ENCODE data around the gene PROSER2.

Gene PROSER2

GRCh38 chr10:11881030-11881476 lies 57.9 kb downstream of the PROSER2 start:
- Histone ChIP-seq H3K4me1 (ENCODE audit: control insufficient read depth, low read length) (no peaks in the 10 kb centered on the region), H3K4me2 (ENCODE audit: low read length) (no peak overlapping the region), H3K27ac (ENCODE audit: low read depth, low read length) (no peak overlapping the region), H3K36me3 (ENCODE audit: control insufficient read depth, low read length) (no peaks in the 10 kb centered on the region), H3K4me3 (ENCODE audit: low read length) (no peak overlapping the region), H3K9me2 (replicated peaks; ENCODE audit: control insufficient read depth, low read length) (no peaks in the 10 kb centered on the region), H3K79me2 (ENCODE audit: control insufficient read depth, low read length) (no peaks in the 10 kb centered on the region), H3K27me3 (ENCODE audit: control insufficient read depth, low read length) (no peaks in the 10 kb centered on the region), H4K20me1 (ENCODE audit: control insufficient read depth, insufficient read depth, low read depth, low read length) (no peaks in the 10 kb centered on the region), H3K9me3 (ENCODE audit: control insufficient read depth, insufficient read depth, low read length) (no peaks in the 10 kb centered on the region), H3F3A (ENCODE audit: control insufficient read depth, insufficient read depth) (no peaks in the 10 kb centered on the region)
- TF ChIP-seq, protein P1, sequence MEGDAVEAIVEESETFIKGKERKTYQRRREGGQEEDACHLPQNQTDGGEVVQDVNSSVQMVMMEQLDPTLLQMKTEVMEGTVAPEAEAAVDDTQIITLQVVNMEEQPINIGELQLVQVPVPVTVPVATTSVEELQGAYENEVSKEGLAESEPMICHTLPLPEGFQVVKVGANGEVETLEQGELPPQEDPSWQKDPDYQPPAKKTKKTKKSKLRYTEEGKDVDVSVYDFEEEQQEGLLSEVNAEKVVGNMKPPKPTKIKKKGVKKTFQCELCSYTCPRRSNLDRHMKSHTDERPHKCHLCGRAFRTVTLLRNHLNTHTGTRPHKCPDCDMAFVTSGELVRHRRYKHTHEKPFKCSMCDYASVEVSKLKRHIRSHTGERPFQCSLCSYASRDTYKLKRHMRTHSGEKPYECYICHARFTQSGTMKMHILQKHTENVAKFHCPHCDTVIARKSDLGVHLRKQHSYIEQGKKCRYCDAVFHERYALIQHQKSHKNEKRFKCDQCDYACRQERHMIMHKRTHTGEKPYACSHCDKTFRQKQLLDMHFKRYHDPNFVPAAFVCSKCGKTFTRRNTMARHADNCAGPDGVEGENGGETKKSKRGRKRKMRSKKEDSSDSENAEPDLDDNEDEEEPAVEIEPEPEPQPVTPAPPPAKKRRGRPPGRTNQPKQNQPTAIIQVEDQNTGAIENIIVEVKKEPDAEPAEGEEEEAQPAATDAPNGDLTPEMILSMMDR (IDR thresholded peaks at IDR 0.05; ENCODE audit: low read depth, low read length, poor library complexity, severe bottlenecking): no peak
- no peak for TF ChIP-seq EZH2phosphoT487 (IDR thresholded peaks at IDR 0.05; ENCODE audit: borderline replicate concordance, low read length)

DNA sequence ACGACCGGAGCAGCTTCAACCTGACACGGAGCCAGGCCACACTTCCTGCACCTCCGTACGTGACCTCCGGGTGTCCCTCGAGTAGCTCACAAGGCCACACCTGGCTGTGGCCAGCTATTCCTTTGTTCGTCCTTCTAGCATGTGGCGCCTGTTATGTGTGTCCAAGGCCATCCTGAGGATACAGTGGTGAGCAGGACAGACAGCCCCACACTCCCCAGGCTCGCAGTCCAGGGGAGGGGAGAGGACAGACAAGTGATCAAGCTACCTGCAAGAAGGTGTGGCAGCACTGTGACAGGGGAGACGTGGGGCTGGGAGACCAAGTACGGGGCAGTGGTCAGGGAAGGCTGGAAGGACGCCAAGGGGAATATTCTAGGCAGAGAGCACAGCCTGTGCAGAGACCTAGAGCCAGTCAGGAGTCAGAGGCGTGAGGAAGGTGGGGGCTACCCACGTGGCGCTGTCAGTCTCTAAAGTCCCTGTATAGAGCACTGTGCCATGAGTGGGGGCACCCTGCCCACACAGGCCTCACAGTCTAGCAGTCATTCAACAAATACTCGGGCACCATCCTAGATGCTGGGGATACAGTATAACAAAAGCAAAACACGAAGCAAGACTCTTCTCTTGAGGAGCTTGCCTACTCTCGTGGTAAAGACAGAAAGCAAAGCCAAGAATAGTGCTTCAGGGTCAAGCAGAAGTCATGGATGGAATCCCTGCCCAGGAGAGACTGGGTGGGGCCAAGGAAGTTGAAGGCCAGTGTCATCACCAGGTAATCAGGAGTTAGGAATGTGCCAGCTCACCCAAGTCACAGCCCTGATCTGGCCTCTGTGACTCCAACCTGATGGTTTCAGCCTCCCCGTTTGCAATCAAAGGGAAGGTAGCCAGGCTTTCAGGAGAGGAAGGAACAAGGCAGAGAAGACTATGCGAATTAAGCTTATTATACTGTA lies 58.6 kb downstream of the PROSER2 start:
- no peaks in the 10 kb centered on the region for H4K20me1 ChIP-seq (ENCODE audit: control insufficient read depth, insufficient read depth, low read depth, low read length)
- TF ChIP-seq EZH2phosphoT487 (IDR thresholded peaks at IDR 0.05; ENCODE audit: borderline replicate concordance, low read length): no peak
- TF ChIP-seq, protein P1 (IDR thresholded peaks at IDR 0.05; ENCODE audit: low read depth, low read length, poor library complexity, severe bottlenecking): no peak
- H3K4me3 ChIP-seq (ENCODE audit: low read length): no peak overlapping the region
- H3K4me2 ChIP-seq (ENCODE audit: low read length): no peak overlapping the region
- no peaks in the 10 kb centered on the region for H3F3A ChIP-seq (ENCODE audit: control insufficient read depth, insufficient read depth)
- no peaks in the 10 kb centered on the region for H3K36me3 ChIP-seq (ENCODE audit: control insufficient read depth, low read length)
- no peaks in the 10 kb centered on the region for H3K27me3 ChIP-seq (ENCODE audit: control insufficient read depth, low read length)
- H3K27ac ChIP-seq (ENCODE audit: low read depth, low read length): no peak overlapping the region
- H3K9me3 ChIP-seq (ENCODE audit: control insufficient read depth, insufficient read depth, low read length): no peaks in the 10 kb centered on the region
- H3K4me1 ChIP-seq (ENCODE audit: control insufficient read depth, low read length): no peaks in the 10 kb centered on the region
- H3K9me2 ChIP-seq (replicated peaks; ENCODE audit: control insufficient read depth, low read length): no peaks in the 10 kb centered on the region
- no peaks in the 10 kb centered on the region for H3K79me2 ChIP-seq (ENCODE audit: control insufficient read depth, low read length)

- TF ChIP-seq, protein P1 (IDR thresholded peaks at IDR 0.05; ENCODE audit: low read depth, low read length, poor library complexity, severe bottlenecking): no peak
- TF ChIP-seq EZH2phosphoT487 (IDR thresholded peaks at IDR 0.05; ENCODE audit: borderline replicate concordance, low read length): no peak
- Histone ChIP-seq H4K20me1 (ENCODE audit: control insufficient read depth, insufficient read depth, low read depth, low read length) (no peaks in the 10 kb centered on the region), H3K9me3 (ENCODE audit: control insufficient read depth, insufficient read depth, low read length) (no peaks in the 10 kb centered on the region), H3K79me2 (ENCODE audit: control insufficient read depth, low read length) (no peaks in the 10 kb centered on the region), H3K36me3 (ENCODE audit: control insufficient read depth, low read length) (no peaks in the 10 kb centered on the region), H3K27me3 (ENCODE audit: control insufficient read depth, low read length) (no peaks in the 10 kb centered on the region), H3F3A (ENCODE audit: control insufficient read depth, insufficient read depth) (no peaks in the 10 kb centered on the region), H3K4me1 (ENCODE audit: control insufficient read depth, low read length) (no peaks in the 10 kb centered on the region), H3K4me2 (ENCODE audit: low read length) (no peak overlapping the region), H3K27ac (ENCODE audit: low read depth, low read length) (no peak overlapping the region), H3K4me3 (ENCODE audit: low read length) (no peak overlapping the region), H3K9me2 (replicated peaks; ENCODE audit: control insufficient read depth, low read length) (no peaks in the 10 kb centered on the region)
These were observed 59.7 kb downstream of the PROSER2 start for GRCh38 chr10:11882646-11883375.
